Activated gamma-delta T cell treated with Interleukin-2 at 50 U/mL for 16 hours (primary cell): ENCODE results near the gene L1TD1.
"Not testable (repeated sequence)": the region's sequence is repeated elsewhere in the genome, so short reads cannot be mapped to it uniquely, and the experiment has no call there.

ENCODE experiments used
- DNase-seq: peaks from one replicate; pipeline ENCODE4 v3.0.0-alpha.2; 2020

Gene L1TD1

DNA sequence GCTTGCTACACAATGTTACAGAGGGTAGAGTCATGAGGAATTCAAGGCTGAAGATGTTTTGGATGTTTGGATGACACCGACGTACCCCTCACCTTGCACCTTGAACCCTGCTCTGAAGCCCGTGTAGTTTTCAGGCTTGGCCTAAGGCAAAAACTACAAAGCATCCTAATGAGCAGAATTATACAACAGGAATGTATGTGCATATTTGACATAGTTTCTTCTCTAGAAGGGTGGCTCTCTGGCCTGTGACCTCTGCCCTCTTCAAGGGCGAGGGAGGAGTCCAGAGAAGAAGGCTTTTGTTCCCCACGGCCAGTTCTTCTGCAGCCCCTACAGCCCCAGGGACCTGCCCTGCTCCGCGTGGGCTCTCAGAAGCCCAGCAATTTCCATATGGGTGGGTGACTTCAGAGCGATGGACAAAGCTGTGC is 43.3 kb downstream of the L1TD1 start:
- DNase-seq: no peak

DNA sequence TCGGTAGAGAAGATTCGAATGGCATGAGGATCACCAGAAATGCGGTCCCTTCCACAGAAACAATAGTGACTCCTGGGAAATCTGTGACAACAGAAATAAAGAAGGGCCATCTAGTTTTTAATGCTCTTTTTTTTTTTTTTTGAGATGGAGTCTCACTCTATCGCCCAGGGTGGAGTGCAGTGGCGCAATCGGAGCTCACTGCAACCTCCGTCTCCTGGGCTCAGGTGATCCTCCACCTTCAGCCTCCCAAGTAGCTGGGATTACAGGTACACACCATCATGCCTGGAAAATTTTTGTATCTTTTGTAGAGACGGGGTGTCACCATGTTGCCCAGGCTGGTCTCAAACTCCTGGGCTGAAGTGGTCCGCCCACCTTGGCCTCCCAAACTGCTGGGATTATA is 43.9 kb downstream of the L1TD1 start:
- no peak for DNase-seq

DNA sequence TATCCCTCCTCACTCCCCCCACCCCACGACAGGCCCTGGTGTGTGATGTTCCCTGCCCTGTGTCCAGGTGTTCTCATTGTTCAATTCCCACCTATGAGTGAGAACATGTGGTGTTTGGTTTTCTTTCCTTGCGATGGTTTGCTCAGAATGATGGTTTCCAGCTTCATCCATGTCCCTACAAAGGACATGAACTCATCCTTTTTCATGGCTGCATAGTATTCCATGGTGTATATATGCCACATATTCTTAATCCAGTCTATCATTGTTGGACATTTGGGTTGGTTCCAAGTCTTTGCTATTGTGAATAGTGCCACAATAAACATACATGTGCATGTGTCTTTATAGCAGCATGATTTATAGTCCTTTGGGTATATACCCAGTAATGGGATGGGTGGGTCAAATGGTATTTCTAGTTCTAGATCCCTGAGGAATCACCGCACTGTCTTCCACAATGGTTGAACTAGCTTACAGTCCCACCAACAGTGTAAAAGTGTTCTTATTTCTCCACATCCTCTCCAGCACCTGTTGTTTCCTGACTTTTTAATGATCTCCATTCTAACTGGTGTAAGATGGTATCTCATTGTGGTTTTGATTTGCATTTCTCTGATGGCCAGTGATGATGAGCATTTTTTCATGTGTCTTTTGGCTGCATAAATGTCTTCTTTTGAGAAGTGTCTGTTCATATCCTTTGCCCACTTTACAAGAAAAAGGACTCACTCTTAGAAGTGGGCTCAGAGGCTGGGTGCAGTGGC is 45.2 kb downstream of the L1TD1 start:
- DNase-seq: not testable (repeated sequence)

DNA sequence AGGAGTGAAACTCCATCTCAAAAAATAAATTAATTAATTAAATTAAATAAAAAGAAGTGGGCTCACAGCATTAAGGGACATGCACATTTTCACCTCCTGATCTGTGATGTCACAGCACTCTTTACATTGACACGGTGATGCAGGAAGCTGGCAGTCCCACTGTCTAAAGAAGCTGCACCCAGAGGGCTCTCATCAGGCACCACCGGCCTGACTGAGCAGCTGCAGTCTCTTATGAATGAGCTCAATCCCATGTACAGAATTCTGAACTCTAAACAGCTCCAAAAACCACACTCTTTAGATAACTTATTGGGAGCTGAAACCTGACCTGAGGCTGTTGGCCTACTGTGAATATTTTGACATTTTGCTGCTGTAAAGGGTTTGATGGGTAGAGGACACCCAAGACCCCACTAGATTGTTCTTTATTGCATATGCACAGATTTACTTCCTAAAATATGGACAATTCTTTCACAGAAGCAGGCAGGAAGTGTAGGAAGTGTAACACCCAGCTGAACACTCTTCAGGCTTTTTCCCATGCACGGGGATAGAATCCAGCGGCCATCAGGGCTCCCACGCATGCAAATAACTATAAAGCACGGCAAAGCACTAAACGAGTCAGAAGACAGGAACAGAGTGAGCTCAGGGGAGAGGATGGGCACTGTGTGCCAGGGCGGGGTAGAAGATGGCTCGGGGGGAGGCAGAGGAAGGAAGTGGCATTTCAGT is 46.2 kb downstream of the L1TD1 start:
- DNase-seq: no peak

DNA sequence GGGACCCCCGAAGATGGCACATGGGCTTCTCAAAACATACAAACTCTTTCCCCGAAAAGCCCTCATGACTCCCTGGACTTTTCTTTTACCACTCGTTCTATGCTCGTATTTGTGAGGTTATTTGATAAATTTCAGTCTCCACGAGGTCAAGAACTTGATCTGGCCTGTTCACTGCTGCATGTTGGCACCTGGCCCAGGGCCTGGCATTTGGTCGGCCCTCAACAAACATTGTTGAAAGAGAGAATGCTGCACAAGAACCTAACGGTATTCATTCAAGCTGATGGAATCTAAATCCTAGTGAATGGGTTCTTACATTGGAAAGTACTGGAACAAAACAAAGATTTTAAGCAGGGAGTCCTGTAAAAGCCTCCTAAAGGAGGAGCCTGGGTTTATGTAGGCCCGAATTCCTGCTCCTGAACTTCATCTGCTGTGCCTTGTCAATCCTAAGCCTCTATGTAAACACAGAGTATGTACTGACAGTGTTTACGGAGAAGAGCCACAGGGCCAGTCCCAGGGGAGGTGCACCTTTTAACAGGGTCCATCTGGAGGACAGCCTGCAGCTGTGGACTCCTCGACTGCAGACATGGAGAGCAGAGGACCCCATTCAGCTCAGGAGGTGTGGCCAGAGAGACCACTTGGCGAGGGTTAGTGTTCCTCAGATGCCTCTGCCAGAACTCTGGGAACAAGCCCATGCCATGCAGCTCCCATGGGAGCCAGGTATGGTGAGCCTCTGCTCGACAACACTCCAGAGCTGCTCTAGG is 46.9 kb downstream of the L1TD1 start:
- DNase-seq: no peak

DNA sequence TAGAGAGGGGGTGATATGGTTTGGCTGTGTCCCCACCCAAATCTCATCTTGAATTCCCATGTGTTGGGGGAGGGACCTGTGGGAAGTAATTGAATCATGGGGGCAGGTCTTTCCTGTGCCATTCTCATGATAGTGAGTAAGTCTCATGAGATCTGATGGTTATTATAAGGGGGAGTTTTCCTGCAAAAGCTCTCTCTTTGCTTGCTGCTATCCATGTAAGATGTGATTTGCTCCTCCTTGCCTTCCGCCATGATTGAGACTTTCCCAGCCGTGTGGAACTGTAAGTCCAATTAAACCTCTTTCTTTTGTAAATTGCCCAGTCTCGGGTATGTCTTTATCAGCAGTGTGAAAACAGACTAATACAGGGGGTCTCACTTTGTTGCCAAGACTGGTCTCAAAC is 49.7 kb downstream of the L1TD1 start:
- not testable (repeated sequence) for DNase-seq

DNA sequence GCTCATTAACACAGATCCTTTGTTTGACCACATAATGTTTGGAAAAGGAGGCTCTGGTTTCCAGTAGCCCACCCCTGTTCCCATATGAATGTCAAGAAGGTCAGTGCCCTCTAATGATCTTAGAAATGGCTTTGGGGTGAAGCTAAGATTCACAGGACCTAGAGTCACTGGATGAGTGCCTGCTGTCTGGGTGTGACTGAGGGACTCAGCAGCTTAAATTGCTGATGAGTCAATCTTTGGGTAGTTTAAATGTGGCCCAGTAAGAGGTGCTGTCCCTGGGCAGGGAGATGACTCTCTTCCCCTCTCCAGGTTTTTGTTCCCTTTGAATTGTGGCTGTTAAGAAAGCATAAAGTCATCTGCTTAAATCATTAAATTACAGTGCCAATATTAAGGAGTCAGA is 50.6 kb downstream of the L1TD1 start:
- DNase-seq: no peak

DNA sequence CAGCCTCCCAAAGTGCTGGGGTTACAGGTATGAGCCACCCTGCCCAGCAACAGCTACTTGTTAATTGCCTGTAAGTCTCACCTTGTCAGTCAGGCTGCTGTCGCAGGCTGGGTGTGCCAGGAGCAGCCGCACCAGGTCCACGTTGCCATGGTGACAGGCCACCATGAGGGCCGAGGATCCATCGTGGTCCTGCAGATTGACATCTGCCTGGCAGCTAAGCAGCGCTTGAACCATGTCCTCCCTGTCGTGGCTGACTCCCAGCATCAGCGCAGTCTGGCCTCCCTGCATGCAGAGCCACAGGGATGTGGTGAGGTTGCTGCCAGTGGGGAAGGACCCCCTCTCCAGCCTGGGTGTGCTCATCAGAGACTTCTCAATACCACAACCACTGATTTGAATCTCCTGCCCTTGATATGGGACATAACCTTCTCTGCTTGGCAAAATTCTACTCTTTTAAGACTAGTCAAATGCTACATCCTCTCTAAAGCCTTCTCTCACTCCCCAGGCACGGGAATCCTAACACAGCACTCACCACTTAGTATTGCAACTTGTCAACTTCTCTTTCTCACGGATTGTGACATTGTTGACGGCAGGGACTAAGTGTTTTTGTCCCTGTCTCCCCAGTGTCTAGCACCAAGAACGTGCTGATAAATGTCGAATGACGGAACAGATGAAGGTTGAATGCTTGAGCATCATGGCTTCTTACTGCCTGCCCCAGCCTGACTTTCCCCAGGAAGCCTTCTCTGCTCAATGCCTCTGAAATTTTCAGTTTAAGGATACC is 52.9 kb downstream of the L1TD1 start:
- no peak for DNase-seq

DNA sequence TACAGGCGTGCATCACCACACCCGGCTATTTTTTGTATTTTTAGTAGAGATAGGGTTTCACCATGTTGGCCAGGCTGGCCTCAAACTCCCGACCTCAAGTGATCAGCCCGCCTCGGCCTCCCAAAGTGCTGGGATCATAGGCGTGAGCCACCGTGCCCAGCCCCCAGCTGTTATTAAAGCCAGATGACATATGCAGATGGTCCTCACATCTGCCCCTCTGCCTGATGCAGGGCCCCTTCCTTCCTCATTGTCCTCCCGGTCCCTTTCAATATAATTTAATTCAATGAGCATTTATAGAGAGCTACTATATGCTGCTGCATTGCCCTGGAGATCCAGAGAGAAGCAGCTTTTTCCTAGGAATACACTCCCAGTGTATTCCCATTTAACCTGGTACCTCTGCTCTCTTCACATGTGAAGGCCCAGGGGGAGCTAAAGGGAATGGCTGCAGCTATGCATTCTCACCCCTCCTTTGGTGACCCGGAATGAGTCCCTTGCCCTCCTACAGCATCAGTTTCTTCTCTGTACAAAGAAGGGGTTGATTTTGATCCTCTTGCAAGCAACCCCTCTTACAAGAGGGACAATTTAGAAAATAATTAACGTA is 55.6 kb downstream of the L1TD1 start:
- DNase-seq: no peak

DNA sequence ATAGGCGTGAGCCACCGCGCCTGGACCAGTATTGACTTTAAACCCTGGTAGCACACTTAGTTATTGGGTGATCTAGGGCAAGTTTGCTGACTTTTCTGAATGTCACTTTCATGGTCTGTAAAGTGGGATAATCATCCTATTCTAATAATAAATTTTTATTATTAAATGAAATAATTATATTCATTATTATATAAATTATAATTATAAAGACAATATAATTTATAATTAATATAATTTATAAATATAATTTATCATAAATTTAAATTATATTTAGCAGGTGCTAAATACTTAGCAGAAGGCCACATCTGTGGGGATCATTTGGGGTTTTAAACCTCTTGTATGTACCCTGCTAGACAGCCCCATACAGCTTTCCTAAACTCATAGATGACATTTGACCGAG is 64.9 kb downstream of the L1TD1 start:
- no peak for DNase-seq

DNA sequence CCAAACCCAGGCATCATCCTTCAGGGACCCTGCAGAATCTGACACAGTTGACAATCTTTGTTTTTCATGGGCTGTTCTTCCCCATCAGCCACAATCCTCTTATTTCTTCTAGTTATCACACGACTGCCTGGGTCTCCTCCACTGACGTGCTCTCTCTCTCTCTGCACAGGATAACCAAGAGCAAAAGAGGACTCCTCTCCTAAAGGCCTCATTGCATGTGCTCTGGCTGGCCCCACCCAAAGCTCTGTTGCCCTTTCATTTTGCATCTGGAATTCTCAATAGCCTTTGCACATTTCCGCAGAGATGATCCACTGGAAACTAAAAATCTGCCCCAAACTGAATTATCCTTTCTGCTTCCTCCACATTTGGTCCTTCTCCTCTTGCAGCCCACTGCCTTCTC is 66.0 kb downstream of the L1TD1 start:
- DNase-seq: no peak
